Measurements from ENCODE around the gene CPNE4. TPM values are rescaled to one million over a fixed set of nuclear protein-coding genes. Genes with fewer than 3 reads are reported as not detected.

CPNE4 gene
- total RNA-seq, 1 donor from 2014 or later = 0.26 TPM

DNA sequence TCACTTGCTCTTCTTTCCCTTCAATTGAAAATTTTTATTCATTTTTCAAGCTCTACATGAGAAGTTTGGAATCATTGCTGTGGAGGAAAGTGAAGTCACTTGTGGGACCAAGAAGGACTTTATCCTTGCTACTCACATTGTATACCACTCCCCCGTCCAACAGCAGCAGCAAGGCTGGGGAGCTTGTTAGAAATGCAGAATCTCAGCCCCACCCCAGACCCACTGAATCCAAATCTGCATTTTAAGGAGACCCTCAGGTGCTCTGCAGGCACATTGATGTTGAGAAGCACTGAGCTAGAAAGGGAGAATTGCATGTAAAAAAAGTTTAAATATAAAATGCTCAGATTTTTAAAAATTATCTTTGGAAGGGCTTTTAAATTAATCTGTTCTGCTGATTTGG, 329.7 kb downstream of the CPNE4 start:
- intact Hi-C loops (cut with DNase I) = no loop called here
- Histone ChIP-seq H3K4me3 (no peak overlapping the region), H3K27ac (no peak overlapping the region), H3K9me3 (no peaks in the 10 kb centered on the region), H3K27me3 (no peaks in the 10 kb centered on the region), H3K36me3 (no peaks in the 10 kb centered on the region), H3K4me1 (no peaks in the 10 kb centered on the region)
- no peak for ATAC-seq
- DNase-seq = no peak
- TF ChIP-seq, protein P1, sequence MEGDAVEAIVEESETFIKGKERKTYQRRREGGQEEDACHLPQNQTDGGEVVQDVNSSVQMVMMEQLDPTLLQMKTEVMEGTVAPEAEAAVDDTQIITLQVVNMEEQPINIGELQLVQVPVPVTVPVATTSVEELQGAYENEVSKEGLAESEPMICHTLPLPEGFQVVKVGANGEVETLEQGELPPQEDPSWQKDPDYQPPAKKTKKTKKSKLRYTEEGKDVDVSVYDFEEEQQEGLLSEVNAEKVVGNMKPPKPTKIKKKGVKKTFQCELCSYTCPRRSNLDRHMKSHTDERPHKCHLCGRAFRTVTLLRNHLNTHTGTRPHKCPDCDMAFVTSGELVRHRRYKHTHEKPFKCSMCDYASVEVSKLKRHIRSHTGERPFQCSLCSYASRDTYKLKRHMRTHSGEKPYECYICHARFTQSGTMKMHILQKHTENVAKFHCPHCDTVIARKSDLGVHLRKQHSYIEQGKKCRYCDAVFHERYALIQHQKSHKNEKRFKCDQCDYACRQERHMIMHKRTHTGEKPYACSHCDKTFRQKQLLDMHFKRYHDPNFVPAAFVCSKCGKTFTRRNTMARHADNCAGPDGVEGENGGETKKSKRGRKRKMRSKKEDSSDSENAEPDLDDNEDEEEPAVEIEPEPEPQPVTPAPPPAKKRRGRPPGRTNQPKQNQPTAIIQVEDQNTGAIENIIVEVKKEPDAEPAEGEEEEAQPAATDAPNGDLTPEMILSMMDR (IDR thresholded peaks at IDR 0.05) = no peak

DNA sequence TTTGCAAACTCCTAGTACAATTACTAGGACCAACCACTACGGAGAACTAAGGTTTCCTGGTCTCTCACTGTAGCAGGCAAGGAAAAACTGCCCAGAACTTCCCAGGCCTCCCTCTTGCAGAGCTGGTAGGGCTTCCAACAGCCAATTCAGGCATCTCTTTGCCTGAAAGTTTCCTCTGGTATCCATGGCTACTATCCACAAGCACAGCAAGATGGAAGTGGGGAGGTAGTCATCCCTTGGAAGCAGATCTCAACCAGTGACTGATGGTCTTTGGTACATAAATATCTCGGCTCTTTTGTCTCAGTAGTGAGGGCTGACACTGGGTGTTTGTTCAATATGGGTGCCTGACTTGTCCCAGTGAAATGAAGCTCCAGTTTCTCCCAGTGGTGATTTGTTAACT, 330.7 kb downstream of the CPNE4 start:
- Histone ChIP-seq H3K4me3 (no peak overlapping the region), H3K36me3 (no peaks in the 10 kb centered on the region), H3K27me3 (no peaks in the 10 kb centered on the region), H3K4me1 (no peaks in the 10 kb centered on the region), H3K27ac (no peak overlapping the region), H3K9me3 (no peaks in the 10 kb centered on the region)
- intact Hi-C loops (cut with DNase I) = no loop called here
- ATAC-seq = no peak
- TF ChIP-seq, protein P1 (IDR thresholded peaks at IDR 0.05) = no peak
- no peak for DNase-seq

DNA sequence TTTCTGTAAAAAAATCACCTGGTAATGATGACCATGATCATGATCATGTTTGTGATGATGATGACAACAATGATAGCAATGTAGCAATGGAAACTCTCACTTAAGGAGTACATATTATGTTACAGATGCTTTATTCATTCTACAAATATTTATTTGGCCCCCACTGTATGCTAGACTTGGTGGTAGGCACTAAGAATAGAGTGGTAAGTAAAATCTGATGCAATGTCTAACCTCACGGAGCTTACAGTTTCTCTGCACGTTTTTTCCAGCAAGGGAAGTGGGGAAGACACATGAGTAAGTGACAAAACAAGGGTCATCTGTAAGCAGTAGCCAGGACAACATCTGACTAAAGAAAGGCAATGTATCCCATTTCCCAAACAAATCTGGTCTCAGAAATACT, 332.7 kb downstream of the CPNE4 start:
- DNase-seq (no peak), ATAC-seq (no peak)
- Histone ChIP-seq H3K27ac (no peak overlapping the region), H3K27me3 (no peaks in the 10 kb centered on the region), H3K36me3 (no peaks in the 10 kb centered on the region), H3K9me3 (no peaks in the 10 kb centered on the region), H3K4me3 (no peak overlapping the region), H3K4me1 (no peaks in the 10 kb centered on the region)
- intact Hi-C loops (cut with DNase I) = no loop called here
- TF ChIP-seq, protein P1 (IDR thresholded peaks at IDR 0.05) = no peak

DNA sequence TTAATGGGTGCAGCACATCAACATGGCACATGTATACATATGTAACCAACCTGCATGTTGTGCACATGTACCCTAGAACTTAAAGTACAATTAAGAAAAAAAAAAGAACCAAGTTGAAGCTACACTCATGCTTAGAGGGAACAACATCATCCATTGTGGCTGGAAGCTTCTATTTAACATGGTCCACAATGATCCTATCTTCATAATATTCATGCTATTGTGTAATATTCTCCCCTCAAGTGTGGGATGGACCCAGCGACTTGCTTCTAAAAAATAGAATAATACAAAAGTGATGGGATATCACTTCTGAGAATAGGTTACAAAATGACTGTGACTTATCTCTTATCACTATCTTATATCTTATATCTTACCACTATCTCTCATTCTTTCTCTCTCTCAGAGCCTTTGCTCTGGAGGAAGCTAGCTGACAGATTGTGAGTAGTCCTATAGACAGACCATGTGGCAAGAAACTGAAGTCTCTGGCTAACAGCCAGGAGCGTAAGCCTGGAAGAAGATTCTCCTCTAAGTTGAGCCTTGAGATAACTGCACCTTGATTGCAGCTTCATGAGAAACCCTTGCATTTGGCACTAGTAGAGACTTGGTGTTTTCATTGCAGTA, 333.6 kb downstream of the CPNE4 start:
- TF ChIP-seq, protein P1 (IDR thresholded peaks at IDR 0.05) = no peak
- DNase-seq = no peak
- H3K36me3 ChIP-seq = no peaks in the 10 kb centered on the region
- no peaks in the 10 kb centered on the region for H3K27me3 ChIP-seq
- ATAC-seq = no peak
- no peak overlapping the region for H3K27ac ChIP-seq
- no peaks in the 10 kb centered on the region for H3K9me3 ChIP-seq
- no peak overlapping the region for H3K4me3 ChIP-seq
- H3K4me1 ChIP-seq = no peaks in the 10 kb centered on the region
- intact Hi-C loops (cut with DNase I) = no loop called here

DNA sequence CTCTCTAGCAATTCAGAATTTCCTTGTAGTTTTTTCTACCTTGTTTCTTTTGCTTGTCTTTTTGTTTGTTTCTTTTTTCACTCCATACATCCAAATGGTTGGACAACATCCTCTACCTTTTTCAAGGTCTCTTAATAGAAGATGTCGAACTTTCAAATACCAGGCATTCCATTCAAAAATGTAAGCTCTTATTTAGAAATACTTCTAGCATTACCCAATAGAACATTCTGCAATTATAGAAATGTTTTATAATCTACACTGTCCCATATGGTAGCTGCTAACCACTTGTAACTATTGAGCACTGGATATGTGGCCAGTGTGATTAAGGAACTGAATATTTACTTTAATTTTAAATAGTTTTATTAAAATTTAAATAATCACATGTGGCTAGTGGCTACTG, 335.8 kb downstream of the CPNE4 start:
- ATAC-seq (no peak), DNase-seq (no peak)
- H3K4me3 ChIP-seq = no peak overlapping the region
- no peaks in the 10 kb centered on the region for H3K27me3 ChIP-seq
- no peaks in the 10 kb centered on the region for H3K4me1 ChIP-seq
- TF ChIP-seq, protein P1 (IDR thresholded peaks at IDR 0.05) = no peak
- H3K36me3 ChIP-seq = no peaks in the 10 kb centered on the region
- no peaks in the 10 kb centered on the region for H3K9me3 ChIP-seq
- intact Hi-C loops (cut with DNase I) = no loop called here
- H3K27ac ChIP-seq = no peak overlapping the region

DNA sequence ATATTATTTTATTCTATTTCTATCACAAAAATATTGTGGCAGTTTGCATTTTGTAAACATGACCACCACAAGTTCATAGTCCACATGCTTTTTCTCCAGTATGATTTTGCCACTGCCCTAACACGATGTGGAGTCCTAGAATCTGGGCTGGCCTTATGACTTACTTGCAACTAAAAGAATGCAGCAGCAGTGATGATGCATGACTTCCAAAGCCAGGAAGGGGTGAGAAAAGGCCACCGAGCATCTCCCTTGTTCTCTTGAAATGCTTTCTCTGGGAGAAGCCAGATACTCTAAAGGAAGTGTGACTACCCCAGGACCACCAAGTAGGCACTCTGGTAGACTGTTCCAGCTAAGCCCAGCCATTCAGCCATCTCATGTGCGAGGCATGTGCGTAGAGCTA, 340.4 kb downstream of the CPNE4 start:
- no peak for DNase-seq
- H3K27me3 ChIP-seq = no peaks in the 10 kb centered on the region
- intact Hi-C loops (cut with DNase I) = no loop called here
- no peak overlapping the region for H3K27ac ChIP-seq
- ATAC-seq = no peak
- H3K9me3 ChIP-seq = no peaks in the 10 kb centered on the region
- no peak overlapping the region for H3K4me3 ChIP-seq
- TF ChIP-seq, protein P1 (IDR thresholded peaks at IDR 0.05) = no peak
- no peaks in the 10 kb centered on the region for H3K4me1 ChIP-seq
- no peaks in the 10 kb centered on the region for H3K36me3 ChIP-seq
